ENCODE measurements around the gene SENP5.

Gene SENP5

DNA sequence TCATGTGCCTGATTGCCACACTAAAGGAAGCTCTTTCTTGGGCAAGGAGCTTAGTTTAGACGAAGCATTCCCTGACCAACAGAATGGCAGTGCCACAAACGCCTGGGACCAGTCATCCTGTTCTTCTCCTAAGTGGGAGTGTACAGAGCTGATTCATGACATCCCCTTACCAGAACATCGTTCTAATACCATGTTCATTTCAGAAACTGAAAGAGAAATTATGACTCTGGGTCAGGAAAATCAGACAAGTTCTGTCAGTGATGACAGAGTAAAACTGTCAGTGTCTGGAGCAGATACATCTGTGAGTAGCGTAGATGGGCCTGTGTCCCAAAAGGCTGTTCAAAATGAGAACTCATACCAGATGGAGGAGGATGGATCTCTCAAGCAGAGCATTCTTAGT, 18.4 kb downstream of the SENP5 start:
- no peak for DNase-seq

DNA sequence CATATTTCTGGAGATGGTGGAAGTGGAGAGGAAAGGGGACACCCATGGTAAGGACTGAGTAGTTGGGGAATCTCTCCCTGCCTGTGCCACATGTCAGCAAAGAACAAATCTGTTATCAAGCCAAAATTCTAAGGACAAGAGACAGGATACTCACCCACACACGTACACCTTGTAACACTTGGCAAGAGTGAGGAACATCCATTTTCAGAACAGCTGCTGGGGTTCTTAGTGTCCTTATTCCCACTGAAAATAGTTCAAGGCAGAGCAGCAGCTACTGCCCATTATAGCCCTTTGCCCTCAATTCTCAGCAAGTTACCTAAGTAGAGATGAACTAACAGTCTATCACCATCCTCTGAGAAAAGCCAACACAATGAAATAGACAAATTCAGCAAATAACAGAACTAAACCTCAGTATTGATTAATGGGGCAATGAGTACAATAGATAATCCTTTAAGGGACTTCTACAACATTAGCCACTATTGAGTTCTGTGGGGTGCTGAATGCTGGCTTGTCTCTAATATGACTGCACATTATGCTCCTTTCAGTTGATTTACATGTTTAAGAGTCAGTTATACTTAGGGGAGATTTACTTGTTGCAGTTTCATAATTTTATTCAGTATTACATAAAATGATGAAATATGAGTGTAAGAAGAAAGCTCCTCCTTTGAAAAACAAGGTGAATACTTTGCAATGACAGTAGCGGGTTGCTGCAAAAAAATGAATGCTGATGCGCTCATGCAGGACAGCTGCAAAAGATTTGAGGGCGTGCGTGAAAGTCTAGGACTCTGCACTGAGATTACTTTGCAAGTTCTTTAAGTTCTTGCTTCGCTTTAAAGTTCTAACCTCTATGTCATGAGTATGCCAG, 22.4 kb downstream of the SENP5 start:
- DNase-seq = no peak

DNA sequence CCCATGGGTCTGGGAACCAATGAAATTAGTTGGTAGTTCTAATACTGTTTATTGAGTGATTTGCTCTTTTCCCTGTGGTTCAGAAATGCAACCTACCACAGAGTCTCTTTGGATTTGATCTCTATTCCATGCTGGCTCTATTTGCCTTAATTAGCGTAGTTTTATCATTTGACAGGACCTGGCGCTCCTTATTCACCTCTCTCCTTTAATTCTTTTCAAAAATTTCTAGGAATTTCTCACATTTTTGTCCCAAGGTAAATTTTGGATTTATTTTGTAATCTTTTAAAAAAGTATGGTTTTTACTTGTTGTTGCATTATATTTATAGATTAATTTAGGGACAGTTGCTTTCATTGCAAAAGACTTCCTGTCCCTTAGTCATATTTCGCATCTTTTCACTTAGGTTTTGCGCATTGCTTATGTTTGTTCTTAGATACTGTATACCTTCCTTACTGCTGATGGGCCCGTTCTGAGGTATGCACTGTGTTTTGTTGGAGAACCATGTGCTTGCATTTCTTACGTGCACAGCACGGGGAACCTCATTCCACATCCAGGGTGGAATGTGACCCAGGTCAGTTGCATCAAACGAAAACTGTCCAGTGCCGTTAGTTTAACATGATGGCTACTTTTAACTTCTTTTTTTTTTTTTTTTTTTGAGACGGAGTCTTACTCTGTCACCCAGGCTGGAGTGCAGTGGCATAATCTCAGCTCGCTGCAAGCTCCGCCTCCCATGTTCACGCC, 27.0 kb downstream of the SENP5 start:
- DNase-seq = no peak

DNA sequence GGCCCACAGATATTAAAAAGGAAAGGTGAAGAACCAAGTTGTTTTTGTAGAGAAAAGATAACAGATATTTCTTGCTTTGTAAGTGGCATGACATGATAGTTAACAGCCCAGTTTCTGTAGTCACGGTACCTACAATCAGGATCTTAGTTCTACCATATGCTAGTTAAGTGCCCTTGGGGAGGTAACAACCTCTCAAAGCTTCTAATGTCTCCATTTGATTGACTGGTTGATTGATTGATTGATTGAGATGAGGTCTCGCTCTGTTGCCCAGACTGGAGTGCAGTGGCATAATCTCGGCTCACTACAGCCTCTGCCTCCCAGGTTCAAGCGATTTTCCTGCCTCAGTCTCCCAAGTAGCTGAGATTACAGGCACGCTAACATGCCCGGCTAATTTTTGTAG, 28.5 kb downstream of the SENP5 start:
- DNase-seq = no peak

DNA sequence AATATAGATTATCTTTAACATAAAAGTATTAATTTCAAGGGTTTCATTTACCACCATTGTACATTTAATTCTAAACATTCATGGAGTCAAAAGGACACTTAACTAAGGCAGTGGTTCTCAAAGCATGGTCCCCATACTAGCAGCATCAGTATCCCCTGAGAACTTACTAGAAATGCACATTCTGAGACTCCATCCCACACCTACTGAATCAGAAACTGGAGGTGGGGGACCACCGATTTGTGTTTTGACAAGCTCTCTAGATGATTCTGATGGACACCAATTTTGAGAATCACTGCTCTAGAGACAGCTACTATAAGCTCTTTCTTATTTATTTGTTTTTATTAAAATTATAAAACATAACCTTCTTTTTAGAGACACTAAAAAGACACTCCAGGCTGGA, 34.0 kb downstream of the SENP5 start:
- no peak for DNase-seq

DNA sequence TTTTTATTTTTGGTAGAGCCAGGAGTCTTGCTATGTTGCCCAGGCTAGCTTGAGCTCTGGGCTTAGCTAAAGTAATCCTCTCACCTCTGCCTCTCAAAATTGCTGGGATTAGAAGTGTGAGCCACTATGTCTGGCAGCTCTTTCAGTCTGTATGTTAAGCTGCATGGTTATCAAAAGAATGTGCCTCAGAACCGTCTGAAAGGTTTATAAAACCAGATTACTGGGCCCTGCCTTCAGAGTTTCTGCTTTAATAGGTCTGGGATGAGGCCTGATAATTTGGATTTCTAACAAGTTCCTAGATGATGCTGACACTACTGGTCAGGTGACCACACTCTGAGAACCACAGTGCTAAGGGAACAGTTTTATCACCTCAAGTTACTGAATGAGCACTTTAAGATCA, 34.6 kb downstream of the SENP5 start:
- DNase-seq = no peak

DNA sequence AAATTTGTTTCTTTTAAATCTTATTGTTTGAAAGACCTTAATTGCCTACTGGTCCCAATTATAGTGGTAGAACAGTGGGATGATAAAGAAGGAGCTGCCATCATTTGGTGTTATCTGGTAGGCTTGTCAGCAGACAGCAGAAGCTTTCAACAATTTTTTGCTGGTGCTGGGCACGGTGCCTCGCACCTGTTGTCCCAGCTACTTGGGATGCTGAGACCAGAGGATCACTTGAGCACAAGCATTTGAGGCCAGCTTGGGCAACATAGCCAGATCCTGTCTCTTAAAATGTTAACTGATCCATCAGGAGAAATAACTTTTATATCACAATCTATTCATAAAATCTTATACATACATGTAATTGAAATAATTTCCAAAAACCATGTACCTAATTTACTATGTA, 36.0 kb downstream of the SENP5 start:
- no peak for DNase-seq

DNA sequence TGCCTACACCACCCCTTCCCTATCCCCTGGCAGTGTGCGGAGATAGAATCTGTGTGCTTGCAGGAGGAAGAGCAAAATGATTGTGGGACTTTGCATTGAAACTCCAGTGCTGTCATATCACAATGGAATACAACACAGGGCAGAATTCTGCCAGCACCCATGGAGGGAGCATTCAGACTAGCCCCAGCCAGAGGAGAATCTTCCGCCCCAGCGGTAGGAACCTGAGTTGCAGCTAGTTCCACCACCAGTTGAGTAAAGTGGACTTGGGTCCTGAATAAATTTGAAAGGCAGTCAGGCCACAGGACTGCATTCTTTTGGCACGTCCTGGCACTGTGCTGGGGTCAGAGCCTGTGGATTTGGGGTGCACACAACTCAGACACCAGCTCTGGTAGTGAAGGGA, 47.1 kb downstream of the SENP5 start:
- DNase-seq = no peak

DNA sequence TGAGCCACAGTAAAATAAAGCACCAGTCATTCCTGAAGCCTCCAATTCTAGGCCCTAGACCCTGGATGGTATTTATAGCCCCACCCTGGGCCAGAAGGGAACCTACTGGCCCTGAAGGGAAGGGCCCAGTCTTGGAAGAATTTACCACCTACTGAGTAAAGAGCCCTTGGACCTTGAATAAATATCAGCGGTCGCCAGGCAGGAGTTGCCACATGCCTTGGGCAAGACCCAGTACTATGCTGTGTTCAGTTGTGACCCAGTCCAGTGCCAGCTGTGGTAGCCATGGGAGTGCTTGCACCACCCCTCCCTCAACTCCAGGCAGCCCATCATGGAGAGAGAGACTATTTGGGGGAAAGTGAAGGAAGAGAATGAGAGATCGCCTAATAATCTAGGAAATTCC, 47.7 kb downstream of the SENP5 start:
- no peak for DNase-seq

DNA sequence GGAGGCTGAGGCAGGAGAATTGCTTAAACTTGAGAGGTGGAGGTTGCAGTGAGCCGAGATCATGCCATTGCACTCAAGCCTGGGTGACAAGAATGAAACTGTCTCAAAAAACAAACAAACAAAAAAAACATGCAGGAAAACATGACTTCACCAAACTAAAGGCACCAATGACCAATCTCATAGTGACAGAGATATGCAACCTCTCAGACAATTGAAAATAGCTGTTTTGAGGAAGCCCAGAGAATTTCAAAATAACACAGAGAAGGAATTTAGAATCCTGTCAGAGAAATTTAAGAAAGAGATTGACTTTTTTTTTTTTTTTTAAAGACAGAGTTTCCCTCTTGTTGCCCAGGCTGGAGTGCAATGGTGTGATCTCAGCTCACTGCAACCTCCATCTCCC, 48.5 kb downstream of the SENP5 start:
- no peak for DNase-seq

DNA sequence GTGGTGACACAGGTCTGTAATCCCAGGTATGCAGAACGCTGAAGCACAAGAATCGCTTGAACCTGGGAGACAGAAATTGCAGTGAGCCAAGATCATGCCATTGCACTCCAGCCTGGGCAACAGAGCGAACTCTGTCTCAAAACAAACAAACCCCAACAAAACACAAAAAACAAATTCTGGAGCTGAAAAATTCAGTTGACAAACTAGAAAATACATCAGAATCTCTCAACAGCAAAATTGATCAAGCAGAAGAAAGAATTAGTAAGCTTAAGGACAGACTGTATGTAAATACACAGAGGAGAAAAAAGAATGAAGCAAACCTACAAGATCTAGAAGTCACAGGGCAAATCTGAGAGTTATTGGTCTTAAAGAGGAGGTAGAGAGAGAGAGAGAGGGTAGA, 49.3 kb downstream of the SENP5 start:
- DNase-seq = no peak

DNA sequence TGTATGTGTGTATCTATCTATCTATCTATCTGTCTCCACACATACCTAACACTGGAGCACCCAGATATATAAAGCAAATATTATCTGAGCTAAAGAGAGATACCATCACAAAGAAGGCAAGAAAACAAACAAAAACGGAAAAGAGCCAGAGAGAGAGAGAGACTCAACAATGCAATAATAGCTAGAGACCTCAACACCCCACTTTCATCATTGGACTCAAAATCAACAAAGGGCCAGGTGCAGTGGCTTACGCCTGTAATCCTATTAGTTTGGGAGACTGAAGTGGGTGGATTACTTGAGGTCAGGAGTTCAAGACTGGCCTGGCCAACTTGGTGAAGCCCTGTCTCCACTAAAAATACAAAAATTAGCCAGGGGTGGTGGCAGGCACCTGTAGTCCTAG, 51.2 kb downstream of the SENP5 start:
- no peak for DNase-seq

DNA sequence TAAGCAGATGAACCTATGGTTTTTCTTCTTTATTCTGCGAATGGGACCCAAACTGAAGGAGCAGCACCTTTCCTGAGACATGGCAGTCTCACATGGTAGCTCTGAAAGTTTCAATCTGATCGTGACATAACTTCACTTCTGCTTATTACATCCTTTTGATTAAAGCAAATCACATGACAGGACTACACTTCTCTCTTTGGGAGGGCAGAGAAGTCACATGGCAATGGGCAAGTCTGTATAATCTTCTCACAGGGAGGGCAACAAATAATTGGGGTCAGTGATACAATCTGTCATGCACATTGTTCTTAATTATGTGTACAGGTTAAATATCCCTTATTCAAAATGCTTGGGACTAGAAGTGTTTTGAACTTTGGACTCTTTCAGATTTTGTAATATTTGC, 53.0 kb downstream of the SENP5 start:
- peak in 1 of 2 experiments; percentile 7 for DNase-seq

DNA sequence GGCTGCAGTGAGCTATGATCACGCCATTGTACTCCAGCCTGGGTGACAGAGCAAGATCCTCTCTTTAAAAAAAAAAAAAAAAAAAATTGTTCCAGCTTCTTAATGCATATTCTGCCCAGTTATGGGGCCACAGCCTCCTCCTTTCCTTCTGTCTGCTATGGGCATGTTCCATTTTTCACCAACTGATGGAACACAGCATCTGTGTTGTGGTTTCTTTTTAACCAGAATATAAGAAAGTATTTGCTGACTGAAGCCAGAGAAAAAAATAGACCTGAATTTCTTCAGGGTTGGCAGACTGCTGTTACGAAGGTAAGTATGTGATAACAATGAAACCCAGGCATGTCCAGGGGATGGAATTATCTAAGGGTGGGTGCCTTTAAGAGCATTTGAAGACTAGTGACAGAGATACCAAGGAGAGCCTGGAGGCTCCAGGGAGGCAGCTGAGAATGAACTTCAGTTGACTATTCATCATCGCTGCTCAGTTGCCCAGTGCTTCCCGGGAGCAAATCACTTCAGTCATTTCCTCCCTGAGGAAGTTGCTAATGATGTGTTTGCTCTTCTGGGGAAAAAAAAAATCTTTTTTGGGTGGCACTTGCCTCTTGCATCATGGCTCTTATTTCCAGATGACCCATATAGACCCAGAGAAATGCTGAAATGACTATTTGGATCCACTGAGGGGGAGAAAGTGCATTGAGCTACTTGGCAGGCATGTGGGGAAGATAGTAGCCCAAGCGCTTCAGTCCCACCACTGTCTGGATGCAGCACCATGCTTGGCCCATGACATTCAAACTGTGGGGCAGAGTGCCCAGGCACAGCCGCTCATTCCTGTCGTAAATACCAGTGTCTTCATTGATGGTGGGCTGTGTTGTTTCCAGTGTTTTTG, 60.1 kb downstream of the SENP5 start:
- no peak for DNase-seq

DNA sequence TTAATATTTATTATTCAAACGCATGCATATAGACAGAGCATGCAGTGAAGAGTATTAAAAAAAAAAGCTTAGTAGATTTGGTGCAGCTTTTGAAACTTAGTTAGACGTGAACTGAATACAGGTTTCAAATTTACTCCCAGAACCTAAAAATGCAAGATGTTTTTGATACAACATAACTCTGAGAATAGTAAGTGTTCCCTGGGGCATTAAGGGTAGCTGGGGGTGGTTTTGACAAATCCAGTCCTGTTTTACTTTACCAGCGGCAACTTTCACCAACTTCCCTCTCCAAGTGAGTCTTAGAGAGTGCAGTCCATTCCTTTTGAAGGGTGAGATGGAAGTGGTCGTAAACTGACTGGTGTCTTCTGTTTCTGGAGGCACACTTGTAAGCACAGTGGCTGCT, 63.4 kb downstream of the SENP5 start:
- no peak for DNase-seq

DNA sequence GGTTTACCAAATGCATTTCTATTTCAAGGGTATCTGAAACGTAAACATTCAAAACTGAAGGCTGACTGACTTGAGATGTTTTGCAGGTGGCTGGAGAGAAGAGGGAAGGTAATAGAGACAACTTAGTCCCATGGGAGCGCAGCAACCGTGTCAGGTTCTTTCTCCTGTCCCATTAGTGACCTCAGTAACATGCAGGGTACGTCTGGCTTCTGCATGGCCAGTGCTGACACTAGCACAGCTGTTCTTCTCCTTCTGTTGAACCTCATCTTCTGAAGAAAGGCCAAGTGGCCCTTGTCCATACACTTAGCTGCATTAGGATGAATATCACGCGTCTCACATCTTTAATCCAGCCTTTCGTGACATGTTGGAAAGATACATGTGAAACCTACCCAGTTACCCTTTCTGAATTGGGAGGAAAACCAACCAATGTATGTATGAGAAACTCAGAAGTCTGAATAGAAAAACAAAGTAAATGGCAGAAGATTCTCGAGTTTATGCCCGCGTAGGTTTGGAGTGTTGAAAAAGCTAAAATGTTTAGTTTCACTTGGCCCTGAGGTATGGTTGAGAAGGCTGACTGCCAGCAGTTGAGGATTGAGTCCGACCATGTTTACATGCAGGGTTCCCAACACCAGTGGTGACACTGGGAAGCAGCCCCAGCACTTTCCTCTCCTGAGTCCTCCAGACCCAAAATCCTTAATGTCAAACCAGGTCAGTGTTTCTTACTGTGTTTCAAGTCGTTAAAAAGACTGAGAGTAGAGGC, 64.3 kb downstream of the SENP5 start:
- DNase-seq = no peak

DNA sequence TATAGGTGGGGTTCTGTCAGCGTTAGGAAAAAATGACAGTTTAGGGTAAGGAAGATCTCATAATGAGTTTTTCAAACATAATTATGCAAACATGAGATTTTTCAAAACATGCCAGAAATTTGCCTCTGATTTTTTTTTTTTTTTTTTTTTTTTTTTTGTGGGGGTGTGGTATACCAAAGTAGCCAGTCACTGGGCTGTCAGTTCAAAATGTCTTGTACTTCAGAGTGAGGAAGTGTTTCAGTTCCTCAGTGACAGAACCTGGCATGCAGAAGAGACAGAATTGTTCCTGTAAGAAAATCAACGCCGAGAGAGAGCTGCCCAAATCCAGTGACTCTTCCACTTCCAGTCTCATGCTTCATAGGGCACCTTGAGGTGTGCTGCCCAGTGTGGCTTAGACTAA, 64.9 kb downstream of the SENP5 start:
- DNase-seq = no peak

DNA sequence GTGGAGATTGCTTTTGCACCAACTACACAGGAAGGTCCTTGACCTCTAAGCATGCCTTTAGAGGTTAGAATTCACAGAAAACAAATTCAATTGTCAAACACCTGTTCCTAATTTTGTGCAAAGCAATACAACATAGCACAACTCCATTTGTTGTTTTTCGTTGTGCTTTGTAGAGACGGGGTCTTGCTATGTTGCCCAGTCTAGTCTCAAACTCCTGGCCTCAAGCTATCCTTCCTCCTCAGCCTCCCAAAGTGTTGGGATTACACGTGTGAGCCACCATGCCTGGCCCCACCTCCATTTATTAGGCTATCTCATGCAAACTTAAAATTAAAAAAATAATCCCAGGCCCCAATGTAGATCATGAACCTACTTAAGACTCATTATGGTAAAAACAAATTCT, 68.6 kb downstream of the SENP5 start:
- DNase-seq = no peak

DNA sequence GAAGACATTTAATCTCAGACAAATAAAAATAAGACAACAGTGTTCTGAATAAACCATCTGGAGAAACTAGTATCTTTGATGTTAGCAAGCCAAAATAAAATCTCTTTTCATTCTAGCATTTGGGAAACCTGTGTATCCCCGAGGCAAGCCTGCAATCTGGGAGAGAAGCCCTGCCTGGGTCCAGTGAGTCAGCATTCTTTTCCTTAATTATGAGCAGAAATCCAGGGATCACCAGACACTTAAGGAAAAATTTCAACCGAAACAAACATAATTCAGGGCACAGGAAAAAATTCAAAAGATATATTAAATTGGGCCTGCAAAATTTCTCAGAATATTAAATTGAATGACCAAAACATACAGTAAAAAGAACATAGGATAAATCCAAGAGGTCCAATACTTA, 70.4 kb downstream of the SENP5 start:
- no peak for DNase-seq

DNA sequence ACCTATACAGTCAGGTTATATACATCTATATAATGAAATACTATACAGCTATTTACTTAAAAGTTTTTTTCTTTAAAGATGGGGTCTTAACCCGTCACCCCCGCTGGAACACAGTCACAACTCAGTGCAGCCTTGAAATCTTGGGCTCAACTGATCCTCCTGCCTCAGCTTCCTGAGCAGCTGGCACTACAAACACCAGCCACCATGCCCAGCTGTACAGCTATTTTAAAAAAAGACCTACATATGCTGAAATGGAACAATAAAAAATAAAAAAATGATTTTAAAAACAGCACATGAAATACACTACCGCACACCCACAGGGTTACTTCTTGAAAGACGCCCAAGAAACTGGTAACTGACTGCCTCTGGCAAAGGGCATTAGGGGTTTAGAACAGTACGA, 70.9 kb downstream of the SENP5 start:
- DNase-seq = no peak

DNA sequence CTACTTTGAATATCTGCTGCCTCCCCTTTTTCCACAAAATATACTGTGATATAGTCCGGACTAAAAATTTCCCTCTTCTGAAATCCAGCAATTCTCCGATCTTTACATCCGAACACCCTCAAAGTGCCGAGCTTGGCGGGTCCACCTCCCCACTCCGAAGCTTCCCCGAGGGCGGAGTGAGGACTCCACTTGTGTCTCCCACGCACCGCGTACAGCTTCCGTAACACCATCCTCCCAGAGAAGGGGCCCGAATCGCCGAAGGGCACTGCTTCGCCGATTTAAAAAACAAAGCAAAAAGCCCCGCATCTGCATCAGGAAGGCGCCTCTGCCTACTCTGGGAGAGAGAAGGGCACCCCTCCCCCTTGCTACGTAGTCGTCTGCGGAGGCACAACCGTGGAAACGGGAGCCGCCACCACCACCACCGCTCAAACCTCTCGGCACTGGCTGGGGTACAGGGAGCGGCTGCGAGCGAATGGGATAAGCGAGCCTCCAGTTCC, 74.1 kb downstream of the SENP5 start:
- DNase-seq = peak; percentile 44 to 54

DNA sequence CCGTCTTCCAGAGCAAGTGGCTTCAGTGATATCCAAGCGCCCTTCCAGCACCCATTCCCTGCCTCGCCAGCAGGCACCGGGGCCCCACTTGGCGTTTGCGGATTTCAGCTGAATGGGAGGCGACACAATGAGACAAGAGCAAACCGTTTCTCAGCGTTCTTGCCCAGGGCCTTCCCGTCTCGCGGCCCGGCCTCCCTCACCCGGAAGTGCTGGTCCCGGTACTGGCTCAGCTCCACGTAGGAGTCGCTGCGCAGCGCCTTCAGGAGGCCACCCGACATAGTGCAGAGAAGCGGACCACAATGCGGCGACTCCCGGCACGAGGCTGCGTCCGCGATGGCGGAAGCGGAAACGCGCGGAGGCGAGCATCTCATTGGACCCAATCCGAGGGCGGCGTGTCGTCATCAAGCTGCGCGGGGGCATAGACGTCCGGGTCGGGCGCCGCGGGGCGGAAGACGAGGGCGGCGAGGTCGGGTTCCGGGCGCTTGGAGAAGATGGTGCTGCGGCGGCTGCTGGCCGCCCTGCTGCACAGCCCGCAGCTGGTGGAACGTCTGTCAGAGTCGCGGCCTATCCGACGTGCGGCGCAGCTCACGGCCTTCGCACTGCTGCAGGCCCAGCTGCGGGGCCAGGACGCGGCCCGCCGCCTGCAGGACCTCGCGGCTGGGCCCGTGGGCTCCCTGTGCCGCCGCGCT, 74.7 kb downstream of the SENP5 start, which contains the start of gene NCBP2:
NCBP2 (minus strand) TSS at position 303 of the 689 bp plus-strand sequence; CDS start at position 278, 25 bp downstream.
- peak; percentile 98 for DNase-seq
